HUES48 (cell line): ENCODE data around the gene MADCAM1.
"Not testable (repeated sequence)": the region's sequence is repeated elsewhere in the genome, so short reads cannot be mapped to it uniquely, and the experiment has no call there.

Experiments
- H3K27ac ChIP-seq: one replicate; pipeline ENCODE4 v1.7.0; 2013; ENCODE audit warnings: low read depth, low read length, inconsistent platforms
- H3K27me3 ChIP-seq: 2 replicates; pipeline ENCODE4 v1.6.1; 2013; ENCODE audit warnings: mild to moderate bottlenecking, low read length; ENCODE audit not compliant: control insufficient read depth, insufficient read depth
- H3K36me3 ChIP-seq: 2 replicates; pipeline ENCODE4 v1.6.1; 2013; ENCODE audit warnings: low read length; ENCODE audit not compliant: control insufficient read depth, insufficient read depth
- H3K4me1 ChIP-seq: 2 replicates; pipeline ENCODE4 v1.6.1; 2013; ENCODE audit warnings: mild to moderate bottlenecking, low read length; ENCODE audit not compliant: control insufficient read depth, insufficient read depth
- H3K4me3 ChIP-seq: 2 replicates; pipeline ENCODE4 v1.5.1; 2013; ENCODE audit warnings: mild to moderate bottlenecking, low read depth, low read length
- H3K9ac ChIP-seq: 2 replicates; pipeline ENCODE4 v1.6.1; 2013; ENCODE audit warnings: mild to moderate bottlenecking, low read depth, low read length, moderate library complexity
- H3K9me3 ChIP-seq: 2 replicates; pipeline ENCODE4 v1.6.1; 2013; ENCODE audit warnings: low read length; ENCODE audit not compliant: control insufficient read depth, insufficient read depth

The MADCAM1 gene

DNA sequence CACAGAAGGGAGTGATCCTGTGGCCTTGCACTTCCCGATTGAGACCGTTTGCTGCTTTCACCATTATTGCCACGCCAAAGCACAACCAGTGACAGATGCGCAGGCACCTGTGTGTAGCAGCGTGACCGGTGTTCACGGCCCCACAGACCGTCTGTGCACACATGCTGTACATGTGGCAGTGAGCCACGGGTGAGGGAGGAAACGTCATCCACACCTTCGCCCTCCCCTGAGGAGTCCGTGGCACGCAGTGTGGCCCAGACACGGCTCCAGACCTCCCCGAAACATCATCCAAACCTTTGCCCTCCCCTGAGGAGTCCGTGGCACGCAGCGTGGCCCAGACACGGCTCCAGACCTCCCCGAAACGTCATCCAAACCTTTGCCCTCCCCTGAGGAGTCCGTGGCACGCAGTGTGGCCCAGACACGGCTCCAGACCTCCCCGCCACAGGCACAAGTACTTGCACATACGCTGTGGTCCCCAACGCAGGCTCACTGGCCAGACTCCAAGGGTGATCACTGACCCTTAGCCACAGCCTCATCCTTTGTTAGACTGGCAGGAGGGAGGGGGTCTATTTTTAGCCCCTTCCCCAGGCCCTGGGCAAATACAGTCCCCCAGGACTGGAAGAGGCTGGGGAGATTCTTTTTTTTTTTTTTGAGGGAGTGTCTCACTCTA is 27.6 kb upstream of the MADCAM1 start:
- Histone ChIP-seq H3K36me3 (no peaks in the 10 kb centered on the region), H3K4me1 (no peaks in the 10 kb centered on the region), H3K27ac (no peak overlapping the region), H3K27me3 (no peaks in the 10 kb centered on the region), H3K4me3 (no peak overlapping the region), H3K9me3 (no peaks in the 10 kb centered on the region), H3K9ac (no peak overlapping the region)

DNA sequence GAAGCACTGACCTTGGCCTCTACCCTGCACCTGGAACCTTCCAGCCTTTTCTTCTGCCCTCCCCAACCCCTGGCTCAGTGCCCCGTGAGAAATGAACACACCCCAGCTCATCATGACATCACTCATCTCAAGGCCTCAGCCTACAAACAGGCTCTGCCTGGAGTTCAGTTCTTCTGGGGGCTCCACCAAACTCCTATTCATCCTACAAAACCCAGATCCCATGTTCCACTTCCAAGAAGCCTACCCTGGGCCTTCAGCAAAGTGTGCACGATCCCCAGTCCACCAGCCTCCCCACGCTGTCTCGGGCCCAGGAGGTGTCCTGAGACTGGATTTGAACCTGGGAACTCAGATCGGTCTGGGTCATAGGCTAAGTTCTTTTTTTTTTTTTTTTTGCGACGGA is 26.5 kb upstream of the MADCAM1 start:
- H3K4me3 ChIP-seq, result no peak overlapping the region
- H3K4me1 ChIP-seq, result no peaks in the 10 kb centered on the region
- no peak overlapping the region for H3K27ac ChIP-seq

DNA sequence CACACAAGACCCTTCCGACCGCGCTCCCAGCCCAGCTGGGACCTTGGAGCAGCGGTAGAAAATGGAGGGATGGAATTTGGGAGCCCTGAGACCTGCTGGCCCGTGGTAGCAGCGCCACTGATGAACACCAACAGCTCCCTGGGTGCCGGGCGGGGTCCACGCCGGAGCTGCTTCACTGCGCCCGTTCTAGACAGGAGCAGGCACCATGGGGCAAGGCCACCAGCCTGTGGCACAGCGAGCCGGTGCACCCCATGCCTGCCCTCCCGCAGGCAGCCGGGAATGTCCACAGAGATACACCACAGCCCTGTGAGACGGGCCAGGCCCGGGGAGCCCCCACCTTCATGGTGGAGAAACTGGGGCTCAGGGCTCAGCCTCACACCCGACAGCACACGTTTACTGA is 25.6 kb upstream of the MADCAM1 start:
- no peak overlapping the region for H3K4me3 ChIP-seq
- H3K36me3 ChIP-seq, result no peaks in the 10 kb centered on the region
- no peak overlapping the region for H3K27ac ChIP-seq
- no peaks in the 10 kb centered on the region for H3K9me3 ChIP-seq
- no peak overlapping the region for H3K9ac ChIP-seq
- no peaks in the 10 kb centered on the region for H3K27me3 ChIP-seq
- no peaks in the 10 kb centered on the region for H3K4me1 ChIP-seq

More for the DNA sequence above, 26.5 kb upstream of the MADCAM1 start:
- no peaks in the 10 kb centered on the region for H3K9me3 ChIP-seq
- H3K27me3 ChIP-seq, result no peaks in the 10 kb centered on the region
- H3K36me3 ChIP-seq, result no peaks in the 10 kb centered on the region
- no peak overlapping the region for H3K9ac ChIP-seq

DNA sequence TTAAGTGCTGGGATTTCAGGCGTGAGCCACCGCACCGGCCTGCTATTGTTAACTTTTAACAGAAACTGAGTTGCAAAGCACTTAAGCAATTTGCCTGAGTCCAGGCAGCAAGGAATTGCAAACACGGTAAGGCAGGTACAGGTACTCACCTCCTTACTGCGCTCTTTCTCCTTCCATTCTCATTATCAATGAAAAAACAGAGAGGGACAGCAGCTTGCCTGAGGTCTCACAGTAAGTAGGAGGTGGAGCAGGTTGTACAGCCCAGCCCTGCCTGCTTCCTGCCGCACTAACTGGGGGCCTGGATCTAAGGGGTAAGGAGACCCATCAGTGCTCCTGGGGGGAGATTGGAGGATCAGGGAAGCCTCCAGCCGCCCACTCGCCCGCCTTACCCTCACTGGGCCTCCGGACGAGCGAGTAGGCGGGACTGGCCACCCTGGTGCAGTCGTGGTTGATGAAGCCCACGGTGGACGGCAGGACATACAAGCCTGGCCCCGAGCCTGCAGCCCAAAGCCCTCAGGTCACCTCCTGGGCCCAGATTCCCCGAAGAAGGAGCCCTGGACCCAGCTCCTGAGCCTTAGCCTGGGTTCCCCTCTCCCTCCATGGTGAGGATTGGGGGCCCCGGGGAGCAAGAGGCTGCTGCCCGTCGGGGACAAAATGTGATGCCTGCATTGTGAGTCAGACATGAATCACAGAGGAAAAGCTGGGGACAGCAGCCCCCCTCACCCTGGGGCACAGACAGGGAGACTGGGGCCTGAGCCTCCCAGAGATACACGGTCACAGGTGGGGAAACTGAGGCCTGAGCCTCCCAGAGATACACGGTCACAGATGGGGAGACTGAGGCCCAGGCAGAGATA is 24.1 kb upstream of the MADCAM1 start:
- Histone ChIP-seq H3K9me3 (no peaks in the 10 kb centered on the region), H3K4me1 (no peaks in the 10 kb centered on the region), H3K27ac (no peak overlapping the region), H3K4me3 (no peak overlapping the region), H3K27me3 (no peaks in the 10 kb centered on the region), H3K36me3 (no peaks in the 10 kb centered on the region), H3K9ac (no peak overlapping the region)

DNA sequence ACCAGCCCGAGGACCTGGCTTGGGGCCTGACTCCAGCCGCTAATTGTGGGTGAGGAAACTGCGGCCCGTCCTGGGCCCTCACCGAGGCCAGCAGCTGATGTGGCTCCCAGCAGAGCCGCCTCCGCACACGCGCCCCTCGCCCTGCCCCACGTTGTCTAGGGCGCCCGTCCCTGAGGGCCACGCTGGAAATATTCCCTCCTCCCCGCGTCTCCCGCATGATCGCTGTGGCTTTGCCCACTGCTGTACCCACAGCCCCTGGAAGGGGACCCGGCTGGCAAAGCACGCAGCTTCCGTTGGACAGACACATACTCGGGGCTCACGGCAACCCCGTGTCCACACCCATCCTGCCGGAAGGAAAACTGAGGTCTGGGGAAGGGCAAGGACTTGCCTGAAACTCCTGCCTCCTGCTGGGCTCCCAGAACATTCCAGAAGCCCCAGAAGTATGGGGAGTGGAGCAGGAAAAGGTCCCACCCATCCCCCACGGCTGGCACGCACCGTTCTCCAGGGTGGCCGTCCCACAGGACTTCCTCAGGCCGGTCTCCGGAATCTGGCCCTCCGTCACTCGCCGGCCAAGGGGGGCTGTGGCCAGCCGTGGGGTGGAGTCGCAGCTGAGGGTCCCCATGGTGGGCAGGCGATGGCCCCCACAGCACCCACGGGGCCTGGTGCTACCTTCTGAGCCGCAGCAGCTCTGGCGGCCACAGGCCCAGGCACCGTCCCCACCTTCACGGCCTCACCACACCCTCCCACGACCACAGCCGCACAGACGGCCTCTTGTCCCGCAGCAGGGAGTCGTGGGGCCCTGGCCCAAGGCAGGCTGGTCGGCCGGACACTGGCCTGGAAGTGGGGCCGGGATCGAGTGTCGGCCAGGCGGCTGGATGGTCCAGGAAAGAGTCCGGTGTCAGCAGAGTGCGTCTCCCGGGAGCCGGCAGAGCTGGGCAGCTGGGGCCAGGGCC is 21.9 kb upstream of the MADCAM1 start:
- H3K9me3 ChIP-seq, result no peaks in the 10 kb centered on the region
- no peak overlapping the region for H3K27ac ChIP-seq
- no peaks in the 10 kb centered on the region for H3K27me3 ChIP-seq
- no peak overlapping the region for H3K4me3 ChIP-seq
- no peaks in the 10 kb centered on the region; the same call in 1 of the 2 replicates for H3K4me1 ChIP-seq
- no peaks in the 10 kb centered on the region for H3K36me3 ChIP-seq
- H3K9ac ChIP-seq, result no peak overlapping the region

DNA sequence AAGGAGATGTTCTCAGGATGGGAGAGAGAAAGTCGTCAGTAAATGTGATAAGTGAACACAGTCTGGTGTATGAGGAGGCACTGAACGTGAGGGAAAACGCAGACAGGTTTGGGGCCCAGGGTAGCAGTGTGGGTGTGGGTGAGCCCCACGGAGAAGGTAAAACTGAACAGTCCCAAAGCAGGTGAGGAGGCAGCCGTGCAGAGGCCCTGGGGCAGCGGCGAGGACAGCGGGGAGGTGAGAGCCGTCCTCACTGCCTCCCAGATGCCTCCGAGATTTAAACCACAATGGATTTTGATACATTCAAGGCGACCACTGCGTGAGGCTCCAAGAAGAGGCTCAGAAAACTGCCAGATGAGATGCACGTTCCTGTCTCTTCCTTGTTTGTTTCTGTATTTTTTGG is 20.9 kb upstream of the MADCAM1 start:
- Histone ChIP-seq H3K27me3 (no peaks in the 10 kb centered on the region), H3K4me1 (no peaks in the 10 kb centered on the region; the same call in 1 of the 2 replicates), H3K4me3 (no peak overlapping the region), H3K36me3 (no peaks in the 10 kb centered on the region), H3K9ac (no peak overlapping the region), H3K27ac (no peak overlapping the region), H3K9me3 (no peaks in the 10 kb centered on the region)

DNA sequence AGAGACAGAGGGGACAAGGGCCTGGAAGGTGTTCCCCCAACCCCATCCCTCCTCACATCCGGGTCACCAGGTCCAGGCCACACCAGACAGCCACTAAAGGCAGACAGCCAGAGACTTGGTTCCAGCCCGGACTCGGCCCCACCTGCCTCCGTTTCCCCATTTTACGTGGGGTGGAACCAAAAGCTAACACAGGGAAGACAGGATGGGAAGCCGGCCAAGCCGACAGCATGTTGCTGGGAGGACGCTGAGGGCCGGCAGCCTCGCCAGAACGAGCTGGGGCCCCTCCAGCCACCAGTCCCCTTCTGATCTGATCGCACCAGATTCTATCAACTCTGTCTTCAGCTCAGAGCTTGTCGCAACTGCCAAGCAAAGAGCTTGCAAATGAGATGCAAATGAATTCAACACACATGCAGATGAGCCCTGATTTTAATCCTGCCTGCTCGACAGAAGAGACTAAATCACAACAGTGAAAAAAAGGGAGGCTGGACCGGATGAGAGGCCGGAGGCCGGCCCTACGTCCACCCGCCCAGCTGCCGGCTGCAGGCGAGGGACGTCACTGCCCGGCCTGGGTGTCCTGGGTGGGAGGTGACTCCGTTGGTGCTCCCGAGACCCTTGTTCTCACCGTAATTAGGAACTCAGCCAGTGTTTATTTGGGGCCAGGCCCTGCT is 17.9 kb upstream of the MADCAM1 start:
- Histone ChIP-seq H3K27ac (no peak overlapping the region), H3K27me3 (no peaks in the 10 kb centered on the region), H3K9me3 (no peaks in the 10 kb centered on the region), H3K9ac (no peak overlapping the region), H3K36me3 (no peaks in the 10 kb centered on the region), H3K4me3 (no peak overlapping the region), H3K4me1 (no peaks in the 10 kb centered on the region; the same call in 1 of the 2 replicates)

DNA sequence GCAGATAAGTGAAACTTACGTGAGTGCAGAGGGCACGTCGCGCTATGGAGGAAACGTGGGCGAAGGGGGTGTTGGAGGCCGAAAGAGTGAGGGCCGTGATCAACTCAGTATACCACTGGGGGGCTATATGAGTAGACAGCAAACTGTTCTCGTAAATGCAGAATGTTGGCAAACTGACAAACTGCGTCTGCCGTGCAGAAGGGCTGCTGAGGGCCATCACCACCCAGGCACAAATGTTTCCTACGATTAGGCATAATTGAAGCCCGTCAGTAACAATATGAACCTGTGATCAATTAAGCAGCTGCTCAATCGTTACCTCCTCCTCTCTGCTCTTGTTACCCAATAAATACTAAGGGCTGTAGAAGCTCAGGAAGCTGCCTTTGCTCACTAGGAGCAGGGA is 17.3 kb upstream of the MADCAM1 start:
- H3K9me3 ChIP-seq, result no peaks in the 10 kb centered on the region
- H3K4me1 ChIP-seq, result no peaks in the 10 kb centered on the region; the same call in 1 of the 2 replicates
- no peaks in the 10 kb centered on the region for H3K27me3 ChIP-seq
- no peak overlapping the region for H3K9ac ChIP-seq
- H3K4me3 ChIP-seq, result no peak overlapping the region
- H3K27ac ChIP-seq, result no peak overlapping the region
- H3K36me3 ChIP-seq, result no peaks in the 10 kb centered on the region

DNA sequence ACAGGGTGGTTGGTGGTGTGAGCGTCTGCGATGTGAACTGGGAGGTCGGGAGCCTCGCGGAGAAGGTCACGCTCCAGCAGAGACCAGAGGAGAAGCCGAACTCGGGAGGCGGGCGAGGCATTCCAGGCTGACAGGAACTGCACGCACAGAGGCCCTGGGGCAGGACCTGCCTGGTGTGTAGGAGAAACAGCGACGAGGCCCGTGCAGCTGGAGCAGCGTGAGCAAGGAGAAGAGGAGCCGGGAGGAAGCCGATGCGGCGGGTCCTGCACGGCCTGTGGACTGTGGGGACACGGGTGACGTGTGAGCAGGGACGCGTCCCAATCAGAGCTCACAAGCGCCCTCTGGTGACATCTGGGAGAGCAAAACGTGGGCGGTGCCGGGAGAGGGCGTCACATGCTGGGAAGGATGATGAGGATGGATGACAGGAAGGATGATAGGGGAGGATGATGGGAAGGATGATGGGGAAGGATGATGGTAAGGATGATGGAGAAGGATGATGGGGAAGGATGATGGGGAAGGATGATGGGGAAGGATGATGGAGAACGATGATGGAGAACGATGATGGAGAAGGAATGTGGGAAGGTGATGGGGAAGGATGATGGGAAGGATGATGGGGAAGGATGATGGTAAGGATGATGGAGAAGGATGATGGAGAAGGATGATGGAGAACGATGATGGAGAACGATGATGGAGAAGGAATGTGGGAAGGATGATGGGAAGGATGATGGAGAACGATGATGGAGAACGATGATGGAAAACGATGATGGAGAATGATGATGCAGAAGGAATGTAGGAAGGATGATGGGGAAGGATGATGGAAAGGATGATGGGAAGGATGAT is 16.1 kb upstream of the MADCAM1 start:
- Histone ChIP-seq H3K9me3 (no peaks in the 10 kb centered on the region), H3K4me3 (no peak overlapping the region), H3K9ac (no peak overlapping the region), H3K4me1 (peaks cover 1% of the 10 kb centered on the region; the same call in 1 of the 2 replicates), H3K27ac (no peak overlapping the region), H3K27me3 (no peaks in the 10 kb centered on the region), H3K36me3 (no peaks in the 10 kb centered on the region)

DNA sequence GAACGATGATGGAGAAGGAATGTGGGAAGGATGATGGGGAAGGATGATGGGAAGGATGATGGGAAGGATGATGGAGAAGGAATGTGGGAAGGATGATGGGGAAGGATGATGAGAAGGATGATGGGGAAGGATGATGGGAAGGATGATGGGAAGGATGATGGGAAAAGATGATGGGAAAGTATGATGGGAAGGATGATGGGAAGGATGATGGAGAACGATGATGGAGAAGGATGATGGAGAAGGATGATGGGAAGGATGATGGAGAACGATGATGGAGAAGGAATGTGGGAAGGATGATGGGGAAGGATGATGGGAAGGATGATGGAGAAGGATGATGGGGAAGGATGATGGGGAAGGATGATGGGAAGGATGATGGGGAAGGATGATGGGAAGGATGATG is 15.2 kb upstream of the MADCAM1 start:
- not testable (repeated sequence) for H3K9ac ChIP-seq, H3K27me3 ChIP-seq, H3K9me3 ChIP-seq, H3K36me3 ChIP-seq, H3K4me3 ChIP-seq, H3K4me1 ChIP-seq, H3K27ac ChIP-seq
